OCI-LY7 (cell line): ENCODE data around the gene MON1B. TPM values are rescaled to one million over a fixed set of nuclear protein-coding genes. Genes with fewer than 3 reads are reported as not detected.

Experiments
- BruUV-seq: library from RNA; stranded (reverse); fragments of 400-500 nt; replicated peaks from 2 replicates; lab custom pipeline; 2021; lab: Mats Ljungman, UMichigan
- CTCF ChIA-PET: fragments of 300-600 bp; sonication (Branson Sonifier 250); formaldehyde crosslinking; loops from one replicate; lab custom pipeline; 2022; ENCODE audit warnings: antibody characterized with exemption; ENCODE audit not compliant: unreplicated experiment; lab: Charles Lee
- POLR2A ChIA-PET: fragments of 300-600 bp; sonication (Branson Sonifier 250); formaldehyde crosslinking; loops from one replicate; lab custom pipeline; 2022; ENCODE audit warnings: antibody characterized with exemption; lab: Charles Lee
- DNase-seq: peaks from one replicate; pipeline ENCODE4 v3.0.0-alpha.2; 2015; ENCODE audit warnings: low spot score
- H2AFZ ChIP-seq: fragments of 200-600 bp; sonication (generic), shearing (Covaris generic); 2 replicates; pipeline ENCODE4 v1.6.1; 2014; ENCODE audit warnings: mild to moderate bottlenecking, antibody characterized with exemption, low read length, moderate library complexity
- H3K27ac ChIP-seq: fragments of 200-600 bp; sonication (generic); 2 replicates; pipeline ENCODE4 v1.5.1; 2014; ENCODE audit warnings: mixed run types, low read depth, mild to moderate bottlenecking, moderate library complexity, low read length, inconsistent platforms; ENCODE audit not compliant: poor library complexity, severe bottlenecking
- H3K36me3 ChIP-seq: fragments of 200-600 bp; sonication (generic); 2 replicates; pipeline ENCODE4 v1.6.1; 2014; ENCODE audit warnings: mild to moderate bottlenecking, antibody characterized with exemption, low read length, moderate library complexity, mixed read lengths; ENCODE audit not compliant: insufficient read depth
- H3K4me1 ChIP-seq: fragments of 200-600 bp; sonication (generic); 2 replicates; pipeline ENCODE4 v1.5.1; 2014; ENCODE audit warnings: mild to moderate bottlenecking, low read length; ENCODE audit not compliant: insufficient read depth, poor library complexity, severe bottlenecking
- H3K4me2 ChIP-seq: fragments of 200-600 bp; sonication (generic); 2 replicates; pipeline ENCODE4 v1.6.1; 2014; ENCODE audit warnings: mild to moderate bottlenecking, low read length
- H3K4me3 ChIP-seq: fragments of 200-600 bp; sonication (generic); 2 replicates; pipeline ENCODE4 v1.5.1; 2014; ENCODE audit warnings: mild to moderate bottlenecking, low read depth, low read length; ENCODE audit not compliant: poor library complexity, severe bottlenecking
- H3K79me2 ChIP-seq: fragments of 200-600 bp; sonication (generic); 2 replicates; pipeline ENCODE4 v1.6.1; 2016; ENCODE audit warnings: low read depth, mild to moderate bottlenecking, low read length, moderate library complexity, mixed read lengths; ENCODE audit not compliant: insufficient read depth
- H3K9me2 ChIP-seq: fragments of 200-600 bp; sonication (generic); 2 replicates; pipeline ENCODE4 v1.6.1; 2016; ENCODE audit warnings: mild to moderate bottlenecking, low read length, mixed read lengths; ENCODE audit not compliant: insufficient read depth
- H3K9me3 ChIP-seq: fragments of 200-600 bp; sonication (generic); 2 replicates; pipeline ENCODE4 v1.6.1; 2014; ENCODE audit warnings: mild to moderate bottlenecking, mixed run types, low read length, mixed read lengths
- H4K20me1 ChIP-seq: fragments of 200-600 bp; sonication (generic); 2 replicates; pipeline ENCODE4 v1.6.1; 2014; ENCODE audit warnings: mild to moderate bottlenecking, antibody characterized with exemption, low read length, moderate library complexity, mixed read lengths; ENCODE audit not compliant: insufficient read depth
- EZH2phosphoT487 ChIP-seq: fragments of 200-600 bp; sonication (generic); IDR thresholded peaks from 2 replicates; pipeline ENCODE4 v1.6.1; 2018; ENCODE audit warnings: low read depth, borderline replicate concordance, mild to moderate bottlenecking, mixed run types, antibody characterized with exemption, low read length, moderate library complexity, mixed read lengths
- intact Hi-C: fragments of 100-400 bp; cut with micrococcal nuclease; formaldehyde crosslinking; loops from one replicate; pipeline ENCODE4 v1.10.0; 2022; ENCODE audit not compliant: unreplicated experiment
- total RNA-seq, 2 experiments: library from RNA; depleted of rRNA in 1 of 2; stranded (reverse); fragments of >200 nt in 1 of 2; shearing (Covaris generic) in 1 of 2; gene quantifications; 2 replicates each; pipeline ENCODE4 v1.2.3, GENCODE V29; 2014 to 2022
- TF ChIP-seq, protein P1 (sequence below): fragments of 200-600 bp; sonication (generic); conservative IDR thresholded peaks from 2 replicates; pipeline ENCODE4 v1.5.1; 2014; ENCODE audit warnings: mild to moderate bottlenecking, antibody characterized with exemption, low read length, moderate library complexity, mixed read lengths

The MON1B gene
- total RNA-seq, 2 experiments from 2014 or later: 20.4 to 72.7 TPM

DNA sequence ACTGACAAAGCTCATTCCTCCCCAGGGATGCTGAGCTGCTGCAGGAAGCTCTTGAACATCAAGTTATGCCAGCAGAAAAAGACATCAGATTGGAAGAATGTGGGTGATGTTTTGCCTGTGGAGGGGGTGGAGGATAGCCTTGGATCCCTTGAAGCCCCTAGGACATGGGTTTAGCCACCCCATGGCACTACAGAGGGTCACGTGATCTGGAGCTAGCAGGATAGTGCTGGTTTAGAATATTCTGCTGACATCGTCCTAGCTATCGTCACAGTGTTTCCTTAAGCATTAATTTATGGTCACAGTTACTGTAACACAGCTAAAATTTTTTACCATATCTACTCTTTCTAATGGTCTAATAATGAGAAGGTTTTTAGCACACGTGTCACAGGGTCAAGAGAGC is 20.2 kb upstream of the MON1B start:
- Histone ChIP-seq H3K36me3 (no peaks in the 10 kb centered on the region), H4K20me1 (no peaks in the 10 kb centered on the region), H3K4me3 (no peak overlapping the region), H3K4me2 (no peak overlapping the region), H2AFZ (no peak overlapping the region), H3K79me2 (no peaks in the 10 kb centered on the region), H3K27ac (no peak overlapping the region), H3K9me2 (no peaks in the 10 kb centered on the region), H3K4me1 (peaks cover 5% of the 10 kb centered on the region), H3K9me3 (no peaks in the 10 kb centered on the region)
- ChIA-PET CTCF (no interaction called here), POLR2A (interaction anchor here (0.6 kb wide), 1 partner anchor 84 kb away, joined by 3 read pairs; no protein-coding TSS in a partner anchor)
- no TSS peak for BruUV-seq
- intact Hi-C loops: loop anchor here (5.0 kb wide), 1 partner anchor 1384 kb away; no protein-coding TSS in a partner anchor
- TF ChIP-seq, protein P1, sequence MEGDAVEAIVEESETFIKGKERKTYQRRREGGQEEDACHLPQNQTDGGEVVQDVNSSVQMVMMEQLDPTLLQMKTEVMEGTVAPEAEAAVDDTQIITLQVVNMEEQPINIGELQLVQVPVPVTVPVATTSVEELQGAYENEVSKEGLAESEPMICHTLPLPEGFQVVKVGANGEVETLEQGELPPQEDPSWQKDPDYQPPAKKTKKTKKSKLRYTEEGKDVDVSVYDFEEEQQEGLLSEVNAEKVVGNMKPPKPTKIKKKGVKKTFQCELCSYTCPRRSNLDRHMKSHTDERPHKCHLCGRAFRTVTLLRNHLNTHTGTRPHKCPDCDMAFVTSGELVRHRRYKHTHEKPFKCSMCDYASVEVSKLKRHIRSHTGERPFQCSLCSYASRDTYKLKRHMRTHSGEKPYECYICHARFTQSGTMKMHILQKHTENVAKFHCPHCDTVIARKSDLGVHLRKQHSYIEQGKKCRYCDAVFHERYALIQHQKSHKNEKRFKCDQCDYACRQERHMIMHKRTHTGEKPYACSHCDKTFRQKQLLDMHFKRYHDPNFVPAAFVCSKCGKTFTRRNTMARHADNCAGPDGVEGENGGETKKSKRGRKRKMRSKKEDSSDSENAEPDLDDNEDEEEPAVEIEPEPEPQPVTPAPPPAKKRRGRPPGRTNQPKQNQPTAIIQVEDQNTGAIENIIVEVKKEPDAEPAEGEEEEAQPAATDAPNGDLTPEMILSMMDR: no peak
- no peak for TF ChIP-seq EZH2phosphoT487
- no peak for DNase-seq

DNA sequence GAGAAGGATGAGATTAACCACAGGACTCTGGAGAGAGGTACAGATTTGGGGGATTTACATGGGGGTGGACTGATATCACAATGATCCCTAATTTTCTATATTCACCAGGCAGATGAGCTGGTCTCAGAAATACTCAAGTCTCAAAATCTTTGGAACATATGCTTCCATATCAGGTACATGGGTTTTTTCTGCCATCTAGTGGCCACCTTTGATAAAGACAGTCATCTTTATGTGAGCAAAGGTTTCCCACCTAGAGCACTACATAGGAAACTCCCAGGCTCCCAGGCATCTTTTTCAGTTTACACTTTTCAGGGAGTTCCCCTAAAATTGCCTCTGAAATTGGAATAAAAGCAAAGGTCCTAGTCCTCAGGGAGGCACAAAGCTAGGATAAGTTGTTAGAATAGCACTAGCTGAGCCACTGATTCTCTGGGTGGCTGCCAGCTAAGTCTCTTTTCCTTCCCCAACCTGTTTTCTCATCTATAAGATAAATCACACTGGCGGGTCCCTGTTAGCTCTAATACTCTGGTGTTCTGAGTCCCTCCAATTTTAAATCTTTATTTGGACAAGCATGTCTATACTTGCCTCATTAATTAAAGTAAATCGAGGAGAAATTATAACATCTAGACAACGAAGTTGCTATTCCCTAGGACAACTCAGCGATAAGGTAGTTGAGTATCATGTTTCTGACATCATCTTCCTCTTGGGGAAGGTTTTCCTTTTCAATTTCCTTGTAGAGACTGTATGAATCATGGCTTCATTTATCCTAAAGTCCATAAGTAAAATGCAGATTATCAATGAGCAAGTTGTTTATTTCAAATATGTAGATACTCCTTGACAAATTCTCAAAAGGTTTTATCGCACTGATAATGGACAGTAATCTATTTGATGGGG is 19.0 kb upstream of the MON1B start:
- no peak for TF ChIP-seq EZH2phosphoT487
- TF ChIP-seq, protein P1: peak; percentile 88
- POLR2A ChIA-PET: no interaction called here
- DNase-seq: peak; percentile 69

DNA sequence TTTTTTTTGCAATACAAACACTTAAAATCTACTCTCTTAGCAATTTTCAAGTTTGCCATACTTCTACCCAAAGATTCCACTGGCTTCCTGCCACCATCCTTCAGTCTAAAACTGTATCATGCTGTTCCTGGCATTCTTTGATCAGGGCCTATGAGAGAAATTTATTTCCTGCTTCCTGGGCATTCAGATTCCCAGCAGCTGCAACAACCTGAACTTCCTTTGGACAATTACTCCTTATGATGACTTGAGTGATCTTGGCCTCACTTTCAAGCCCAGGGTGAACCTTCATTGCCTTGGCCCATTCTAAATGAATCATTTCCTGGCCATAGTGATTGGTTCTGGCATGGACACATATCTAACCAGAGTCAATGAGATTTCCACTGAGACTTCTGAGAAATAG is 18.0 kb upstream of the MON1B start:
- Histone ChIP-seq H4K20me1 (no peaks in the 10 kb centered on the region), H3K4me3 (no peak overlapping the region), H3K4me1 (peaks cover 5% of the 10 kb centered on the region), H2AFZ (no peak overlapping the region), H3K9me2 (no peaks in the 10 kb centered on the region), H3K36me3 (no peaks in the 10 kb centered on the region), H3K79me2 (no peaks in the 10 kb centered on the region), H3K9me3 (no peaks in the 10 kb centered on the region), H3K27ac (no peak overlapping the region), H3K4me2 (no peak overlapping the region)
- POLR2A ChIA-PET: no interaction called here
- BruUV-seq: no TSS peak
- TF ChIP-seq EZH2phosphoT487: no peak
- TF ChIP-seq, protein P1: no peak
- intact Hi-C loops: loop anchor here (5.0 kb wide), 1 partner anchor 1386 kb away; no protein-coding TSS in a partner anchor
- DNase-seq: no peak
- CTCF ChIA-PET: no interaction called here

More for the DNA sequence above, 19.0 kb upstream of the MON1B start:
- Histone ChIP-seq H2AFZ (no peak overlapping the region), H3K36me3 (no peaks in the 10 kb centered on the region), H3K4me3 (no peak overlapping the region), H3K4me1 (peaks cover 5% of the 10 kb centered on the region), H3K4me2 (no peak overlapping the region), H3K9me3 (no peaks in the 10 kb centered on the region), H3K27ac (no peak overlapping the region), H3K79me2 (no peaks in the 10 kb centered on the region), H3K9me2 (no peaks in the 10 kb centered on the region), H4K20me1 (no peaks in the 10 kb centered on the region)
- intact Hi-C loops: loop anchor here (5.0 kb wide), 1 partner anchor 1385 kb away; no protein-coding TSS in a partner anchor
- BruUV-seq: no TSS peak
- CTCF ChIA-PET: no interaction called here
